OCI-LY1 (cell line): ENCODE data around the gene AMDHD2.

Source experiments
- H2AFZ ChIP-seq: fragments of 200-600 bp; sonication (generic), shearing (Covaris generic); 2 replicates; pipeline ENCODE4 v1.6.0; 2014; ENCODE audit warnings: antibody characterized with exemption, mild to moderate bottlenecking, low read length
- H3F3A ChIP-seq: fragments of 200-600 bp; sonication (generic), shearing (Covaris generic); 2 replicates; pipeline ENCODE4 v1.6.0; 2014; ENCODE audit warnings: mild to moderate bottlenecking, antibody characterized with exemption, low read length, moderate library complexity; ENCODE audit not compliant: insufficient read depth
- H3K27ac ChIP-seq: fragments of 200-600 bp; sonication (generic); 2 replicates; pipeline ENCODE4 v1.5.1; 2014; ENCODE audit warnings: low read length, mixed run types, mild to moderate bottlenecking, low read depth; ENCODE audit not compliant: poor library complexity, severe bottlenecking
- H3K27me3 ChIP-seq: fragments of 200-600 bp; sonication (generic); 2 replicates; pipeline ENCODE4 v1.6.0; 2014; ENCODE audit warnings: antibody characterized with exemption, mild to moderate bottlenecking, low read length, moderate library complexity; ENCODE audit not compliant: insufficient read depth
- H3K36me3 ChIP-seq: fragments of 200-600 bp; sonication (generic); 2 replicates; pipeline ENCODE4 v1.6.1; 2014; ENCODE audit warnings: mild to moderate bottlenecking, antibody characterized with exemption, low read length, moderate library complexity, mixed read lengths; ENCODE audit not compliant: insufficient read depth
- H3K4me1 ChIP-seq: fragments of 200-600 bp; sonication (generic); 2 replicates; pipeline ENCODE4 v1.5.1; 2014; ENCODE audit warnings: mild to moderate bottlenecking, low read length, moderate library complexity; ENCODE audit not compliant: insufficient read depth, severe bottlenecking
- H3K4me2 ChIP-seq: fragments of 200-600 bp; sonication (generic), shearing (Covaris generic); 2 replicates; pipeline ENCODE4 v1.6.1; 2014; ENCODE audit warnings: low read length
- H3K4me3 ChIP-seq: fragments of 200-600 bp; sonication (generic); 2 replicates; pipeline ENCODE4 v1.5.1; 2014; ENCODE audit warnings: low read length, low read depth, mild to moderate bottlenecking, mixed read lengths; ENCODE audit not compliant: poor library complexity, severe bottlenecking
- H3K79me2 ChIP-seq: fragments of 200-600 bp; shearing (Covaris generic); 2 replicates; pipeline ENCODE4 v1.6.1; 2016; ENCODE audit warnings: mixed run types, low read length, mixed read lengths; ENCODE audit not compliant: insufficient read depth
- H3K9ac ChIP-seq: fragments of 200-600 bp; sonication (generic), shearing (Covaris generic); 2 replicates; pipeline ENCODE4 v1.6.1; 2014; ENCODE audit warnings: mild to moderate bottlenecking, low read length, mixed read lengths
- H3K9me2 ChIP-seq: fragments of 200-600 bp; sonication (generic), shearing (Covaris generic); 2 replicates; pipeline ENCODE4 v1.6.1; 2014; ENCODE audit warnings: low read depth, mild to moderate bottlenecking, low read length, mixed read lengths
- H3K9me3 ChIP-seq: fragments of 200-600 bp; shearing (Covaris generic); 2 replicates; pipeline ENCODE4 v1.6.1; 2014; ENCODE audit warnings: low read length, mixed read lengths
- H4K20me1 ChIP-seq: fragments of 200-600 bp; sonication (generic), shearing (Covaris generic); 2 replicates; pipeline ENCODE4 v1.6.0; 2016; ENCODE audit warnings: mild to moderate bottlenecking, low read length; ENCODE audit not compliant: insufficient read depth
- EZH2 ChIP-seq: fragments of 200-600 bp; sonication (generic), shearing (Covaris generic); IDR thresholded peaks from 2 replicates; pipeline ENCODE4 v1.8.0; 2017; ENCODE audit warnings: borderline replicate concordance, mixed run types, mild to moderate bottlenecking, antibody characterized with exemption, low read length, moderate library complexity, mixed read lengths
- TF ChIP-seq, protein P1 (sequence below): fragments of 200-600 bp; sonication (generic), shearing (Covaris generic); IDR thresholded peaks from 2 replicates; pipeline ENCODE4 v1.5.1; 2017; ENCODE audit warnings: mild to moderate bottlenecking, antibody characterized with exemption, low read length, moderate library complexity, mixed read lengths

The AMDHD2 gene

DNA sequence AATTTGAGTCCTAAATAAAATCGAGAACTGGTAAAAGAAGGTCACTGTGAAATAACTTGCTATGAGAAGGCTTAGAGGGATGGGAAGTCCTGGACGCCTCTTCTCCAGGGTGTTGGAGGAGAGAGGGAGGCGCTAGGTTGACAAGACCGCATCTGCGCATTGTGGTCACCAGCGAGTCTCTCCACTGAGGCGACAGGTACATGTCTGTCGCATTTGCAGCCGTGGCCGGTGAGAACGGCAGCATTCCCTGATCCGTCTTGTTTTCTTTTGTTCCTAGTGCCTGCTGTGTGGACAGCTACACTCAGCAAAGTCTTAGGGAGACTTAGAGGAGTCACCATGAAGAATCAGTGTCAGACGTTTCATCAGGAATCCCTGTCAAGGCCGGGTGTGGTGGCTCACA is 14.5 kb upstream of the AMDHD2 start:
- Histone ChIP-seq H3K4me3 (no peak overlapping the region), H3K27me3 (no peaks in the 10 kb centered on the region), H3K4me2 (no peak overlapping the region), H3K79me2 (no peaks in the 10 kb centered on the region), H3K4me1 (peaks cover 27% of the 10 kb centered on the region), H3F3A (no peaks in the 10 kb centered on the region), H4K20me1 (no peaks in the 10 kb centered on the region), H3K9me2 (no peaks in the 10 kb centered on the region), H3K36me3 (no peaks in the 10 kb centered on the region), H3K9ac (no peak overlapping the region), H3K9me3 (no peaks in the 10 kb centered on the region), H3K27ac (no peak overlapping the region), H2AFZ (no peak overlapping the region)
- TF ChIP-seq, protein P1, sequence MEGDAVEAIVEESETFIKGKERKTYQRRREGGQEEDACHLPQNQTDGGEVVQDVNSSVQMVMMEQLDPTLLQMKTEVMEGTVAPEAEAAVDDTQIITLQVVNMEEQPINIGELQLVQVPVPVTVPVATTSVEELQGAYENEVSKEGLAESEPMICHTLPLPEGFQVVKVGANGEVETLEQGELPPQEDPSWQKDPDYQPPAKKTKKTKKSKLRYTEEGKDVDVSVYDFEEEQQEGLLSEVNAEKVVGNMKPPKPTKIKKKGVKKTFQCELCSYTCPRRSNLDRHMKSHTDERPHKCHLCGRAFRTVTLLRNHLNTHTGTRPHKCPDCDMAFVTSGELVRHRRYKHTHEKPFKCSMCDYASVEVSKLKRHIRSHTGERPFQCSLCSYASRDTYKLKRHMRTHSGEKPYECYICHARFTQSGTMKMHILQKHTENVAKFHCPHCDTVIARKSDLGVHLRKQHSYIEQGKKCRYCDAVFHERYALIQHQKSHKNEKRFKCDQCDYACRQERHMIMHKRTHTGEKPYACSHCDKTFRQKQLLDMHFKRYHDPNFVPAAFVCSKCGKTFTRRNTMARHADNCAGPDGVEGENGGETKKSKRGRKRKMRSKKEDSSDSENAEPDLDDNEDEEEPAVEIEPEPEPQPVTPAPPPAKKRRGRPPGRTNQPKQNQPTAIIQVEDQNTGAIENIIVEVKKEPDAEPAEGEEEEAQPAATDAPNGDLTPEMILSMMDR = no peak
- TF ChIP-seq EZH2 = no peak

DNA sequence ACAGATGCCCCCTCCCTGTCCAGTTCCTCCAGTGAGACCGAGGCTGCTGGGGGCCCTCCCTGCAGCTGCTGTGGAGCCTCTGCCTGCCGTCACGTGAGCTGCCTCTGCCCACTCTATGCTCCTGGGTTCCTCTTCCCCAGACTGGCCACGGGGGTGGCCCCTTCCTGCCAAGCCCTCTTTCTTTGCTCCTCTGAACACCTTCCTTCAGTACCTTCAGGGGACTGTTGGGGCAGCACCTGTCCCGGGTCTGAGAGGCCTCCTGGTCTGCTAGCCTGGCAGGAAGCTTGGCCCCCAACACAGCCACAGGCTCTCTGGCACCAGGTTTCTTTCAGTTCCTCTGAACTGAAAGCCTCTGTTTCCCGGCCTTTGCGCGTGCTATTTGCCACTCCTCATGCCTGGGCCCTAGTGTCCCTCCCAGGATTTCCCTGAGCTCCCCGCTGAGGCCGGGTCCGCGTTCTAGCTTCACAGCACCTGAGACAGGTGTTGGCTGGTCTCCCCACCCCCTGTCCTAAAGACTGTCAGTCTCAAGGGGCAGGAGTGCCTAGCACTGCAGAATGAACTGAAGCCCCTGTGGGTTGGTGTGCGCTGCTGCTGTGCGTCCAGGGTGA is 13.0 kb upstream of the AMDHD2 start:
- Histone ChIP-seq H3K36me3 (no peaks in the 10 kb centered on the region), H3K79me2 (no peaks in the 10 kb centered on the region), H3F3A (no peaks in the 10 kb centered on the region), H3K9me3 (no peaks in the 10 kb centered on the region), H3K27ac (no peak overlapping the region), H3K9ac (no peak overlapping the region), H3K4me1 (peaks cover 23% of the 10 kb centered on the region), H3K27me3 (no peaks in the 10 kb centered on the region), H2AFZ (no peak overlapping the region), H3K4me2 (no peak overlapping the region), H3K4me3 (no peak overlapping the region), H4K20me1 (no peaks in the 10 kb centered on the region), H3K9me2 (no peaks in the 10 kb centered on the region)
- TF ChIP-seq EZH2 = no peak
- TF ChIP-seq, protein P1 = no peak

DNA sequence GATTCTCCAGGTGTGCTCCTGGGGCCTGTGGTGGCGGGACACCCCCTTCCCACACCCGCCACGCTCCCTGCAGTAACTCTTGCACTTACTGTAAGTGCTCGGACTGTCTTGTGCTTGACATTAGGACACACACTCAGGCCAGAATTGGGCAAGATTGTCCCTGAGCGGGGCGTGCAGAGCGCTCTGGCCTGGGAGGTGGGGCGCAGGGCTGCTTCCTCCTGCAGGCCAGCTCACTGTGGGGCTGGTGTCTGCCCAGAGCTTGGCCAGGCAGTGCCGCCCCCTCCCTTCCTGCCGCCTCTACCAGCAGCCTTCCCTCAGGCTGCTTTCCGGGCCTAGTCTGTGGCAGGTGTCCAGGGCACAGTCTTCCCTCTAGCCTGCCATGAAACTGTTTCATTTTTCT is 12.5 kb upstream of the AMDHD2 start:
- H3K36me3 ChIP-seq = no peaks in the 10 kb centered on the region
- no peak overlapping the region for H3K4me3 ChIP-seq
- H2AFZ ChIP-seq = no peak overlapping the region
- H4K20me1 ChIP-seq = no peaks in the 10 kb centered on the region
- no peak overlapping the region for H3K9ac ChIP-seq
- peaks cover 24% of the 10 kb centered on the region for H3K4me1 ChIP-seq
- H3F3A ChIP-seq = no peaks in the 10 kb centered on the region
- TF ChIP-seq, protein P1 = no peak
- no peak for TF ChIP-seq EZH2
- H3K79me2 ChIP-seq = no peaks in the 10 kb centered on the region
- H3K9me2 ChIP-seq = no peaks in the 10 kb centered on the region
- H3K27ac ChIP-seq = no peak overlapping the region
- H3K4me2 ChIP-seq = no peak overlapping the region
- H3K9me3 ChIP-seq = no peaks in the 10 kb centered on the region
- no peaks in the 10 kb centered on the region for H3K27me3 ChIP-seq
